Astrocyte (in vitro differentiated cells and primary cell): ENCODE results near the gene MEIKIN. TPM values are rescaled to one million over a fixed set of nuclear protein-coding genes. Genes with fewer than 3 reads are reported as not detected.

Experiments
- DNase-seq: peaks from one replicate; pipeline ENCODE4 v3.0.0-alpha.2; 2010; ENCODE audit warnings: low read depth
- FAIRE-seq: peaks from 2 replicates; lab custom pipeline; 2011; peaks lifted over from hg19 to GRCh38; lab: Jason Lieb, UNC
- H2AFZ ChIP-seq: 2 replicates; pipeline ENCODE4 v1.6.0; 2012; ENCODE audit warnings: low read depth, low read length, inconsistent platforms
- H3K27ac ChIP-seq: 2 replicates; pipeline ENCODE4 v1.5.1; 2011; ENCODE audit warnings: low read depth, low read length, inconsistent platforms
- H3K27me3 ChIP-seq: 2 replicates; pipeline ENCODE4 v1.6.0; 2011; ENCODE audit warnings: low read length, inconsistent platforms; ENCODE audit not compliant: insufficient read depth
- H3K36me3 ChIP-seq: 2 replicates; pipeline ENCODE4 v1.5.1; 2011; ENCODE audit warnings: low read length, inconsistent platforms; ENCODE audit not compliant: insufficient read depth
- H3K4me1 ChIP-seq: 2 replicates; pipeline ENCODE4 v1.5.1; 2011; ENCODE audit warnings: low read length, inconsistent platforms; ENCODE audit not compliant: insufficient read depth
- H3K4me2 ChIP-seq: 2 replicates; pipeline ENCODE4 v1.6.0; 2012; ENCODE audit warnings: low read length, inconsistent platforms
- H3K4me3 ChIP-seq: 2 replicates; pipeline ENCODE4 v1.5.1; 2011; ENCODE audit warnings: low read depth, mild to moderate bottlenecking, low read length, inconsistent platforms; ENCODE audit not compliant: insufficient read depth
- H3K79me2 ChIP-seq: 2 replicates; pipeline ENCODE4 v1.6.0; 2012; ENCODE audit warnings: mild to moderate bottlenecking, low read length, inconsistent platforms; ENCODE audit not compliant: insufficient read depth
- H3K9ac ChIP-seq: 2 replicates; pipeline ENCODE4 v1.6.0; 2012; ENCODE audit warnings: mild to moderate bottlenecking, low read length, inconsistent platforms
- H3K9me3 ChIP-seq: 2 replicates; pipeline ENCODE4 v1.5.1; 2012; ENCODE audit warnings: low read depth, mild to moderate bottlenecking, low read length, inconsistent platforms; ENCODE audit not compliant: insufficient read depth
- H4K20me1 ChIP-seq: 2 replicates; pipeline ENCODE4 v1.6.0; 2012; ENCODE audit warnings: low read length, inconsistent platforms; ENCODE audit not compliant: insufficient read depth
- H3K27ac Mint-ChIP-seq: one replicate; pipeline ENCODE4 v1.8.0; 2021; ENCODE audit warnings: mild to moderate bottlenecking, mixed read lengths; ENCODE audit not compliant: unreplicated experiment
- H3K27me3 Mint-ChIP-seq: one replicate; pipeline ENCODE4 v1.8.0; 2021; ENCODE audit warnings: low read depth, mixed read lengths; ENCODE audit not compliant: unreplicated experiment
- H3K36me3 Mint-ChIP-seq: one replicate; pipeline ENCODE4 v1.8.0; 2021; ENCODE audit warnings: low read depth, mixed read lengths; ENCODE audit not compliant: unreplicated experiment
- H3K4me1 Mint-ChIP-seq: one replicate; pipeline ENCODE4 v1.8.0; 2021; ENCODE audit warnings: low read depth, mixed read lengths; ENCODE audit not compliant: unreplicated experiment
- H3K4me3 Mint-ChIP-seq: one replicate; pipeline ENCODE4 v1.8.0; 2021; ENCODE audit warnings: mild to moderate bottlenecking, moderate library complexity, mixed read lengths; ENCODE audit not compliant: unreplicated experiment
- H3K9me3 Mint-ChIP-seq: one replicate; pipeline ENCODE4 v1.8.0; 2021; ENCODE audit warnings: mild to moderate bottlenecking, mixed read lengths; ENCODE audit not compliant: unreplicated experiment
- EZH2 ChIP-seq: IDR thresholded peaks from 2 replicates; pipeline ENCODE4 v1.6.1; 2012; ENCODE audit warnings: mild to moderate bottlenecking, low read length, inconsistent platforms; ENCODE audit not compliant: insufficient read depth
- total RNA-seq: library from RNA; stranded (reverse); gene quantifications from 2 replicates; pipeline ENCODE4 v1.2.1, GENCODE V29; 2021
- TF ChIP-seq, protein P1 (sequence below): IDR thresholded peaks from 2 replicates; pipeline ENCODE4 v1.5.1; 2011; ENCODE audit warnings: low read depth, mild to moderate bottlenecking, inconsistent platforms, low read length, moderate library complexity; ENCODE audit not compliant: insufficient read depth

MEIKIN gene
- total RNA-seq, 1 donor from 2014 or later: not detected

DNA sequence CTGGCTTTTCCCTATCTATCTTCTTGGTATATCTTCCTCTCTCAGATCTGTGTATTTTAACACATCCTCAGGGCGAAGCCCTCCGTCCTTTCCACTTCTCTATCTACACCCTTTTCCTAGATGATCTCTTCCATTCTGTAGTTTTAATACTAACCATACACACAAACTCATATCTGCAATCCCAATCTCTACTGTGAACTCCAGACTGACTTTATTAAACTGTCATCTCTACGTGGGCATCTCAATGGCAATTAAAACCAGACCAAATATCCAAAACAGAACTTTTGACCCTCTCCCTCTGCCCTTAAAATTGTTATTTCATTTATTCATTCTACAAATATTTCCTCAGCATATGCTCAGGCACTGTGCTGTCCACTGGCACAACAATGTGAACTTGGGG lies 155.7 kb downstream of the MEIKIN start:
- peaks cover 85% of the 10 kb centered on the region for H4K20me1 ChIP-seq
- H3K36me3 ChIP-seq: peaks cover 2% of the 10 kb centered on the region
- no peak overlapping the region for H3K9ac ChIP-seq
- no peaks in the 10 kb centered on the region for H3K27me3 ChIP-seq
- no peak overlapping the region for H3K4me2 ChIP-seq
- H3K4me1 Mint-ChIP-seq: peaks cover 5% of the 10 kb centered on the region
- H3K36me3 Mint-ChIP-seq: no peaks in the 10 kb centered on the region
- no peaks in the 10 kb centered on the region for H3K4me1 ChIP-seq
- H3K27ac ChIP-seq: no peak overlapping the region
- FAIRE-seq (no peak), DNase-seq (no peak)
- H3K9me3 Mint-ChIP-seq: no peaks in the 10 kb centered on the region
- H3K79me2 ChIP-seq: peaks cover 96% of the 10 kb centered on the region
- no peak overlapping the region for H3K4me3 Mint-ChIP-seq
- H3K4me3 ChIP-seq: no peak overlapping the region
- no peak overlapping the region for H3K27ac Mint-ChIP-seq
- no peak for TF ChIP-seq EZH2
- TF ChIP-seq, protein P1, sequence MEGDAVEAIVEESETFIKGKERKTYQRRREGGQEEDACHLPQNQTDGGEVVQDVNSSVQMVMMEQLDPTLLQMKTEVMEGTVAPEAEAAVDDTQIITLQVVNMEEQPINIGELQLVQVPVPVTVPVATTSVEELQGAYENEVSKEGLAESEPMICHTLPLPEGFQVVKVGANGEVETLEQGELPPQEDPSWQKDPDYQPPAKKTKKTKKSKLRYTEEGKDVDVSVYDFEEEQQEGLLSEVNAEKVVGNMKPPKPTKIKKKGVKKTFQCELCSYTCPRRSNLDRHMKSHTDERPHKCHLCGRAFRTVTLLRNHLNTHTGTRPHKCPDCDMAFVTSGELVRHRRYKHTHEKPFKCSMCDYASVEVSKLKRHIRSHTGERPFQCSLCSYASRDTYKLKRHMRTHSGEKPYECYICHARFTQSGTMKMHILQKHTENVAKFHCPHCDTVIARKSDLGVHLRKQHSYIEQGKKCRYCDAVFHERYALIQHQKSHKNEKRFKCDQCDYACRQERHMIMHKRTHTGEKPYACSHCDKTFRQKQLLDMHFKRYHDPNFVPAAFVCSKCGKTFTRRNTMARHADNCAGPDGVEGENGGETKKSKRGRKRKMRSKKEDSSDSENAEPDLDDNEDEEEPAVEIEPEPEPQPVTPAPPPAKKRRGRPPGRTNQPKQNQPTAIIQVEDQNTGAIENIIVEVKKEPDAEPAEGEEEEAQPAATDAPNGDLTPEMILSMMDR: no peak
- no peaks in the 10 kb centered on the region for H3K9me3 ChIP-seq
- no peak overlapping the region for H2AFZ ChIP-seq
- H3K27me3 Mint-ChIP-seq: no peaks in the 10 kb centered on the region

DNA sequence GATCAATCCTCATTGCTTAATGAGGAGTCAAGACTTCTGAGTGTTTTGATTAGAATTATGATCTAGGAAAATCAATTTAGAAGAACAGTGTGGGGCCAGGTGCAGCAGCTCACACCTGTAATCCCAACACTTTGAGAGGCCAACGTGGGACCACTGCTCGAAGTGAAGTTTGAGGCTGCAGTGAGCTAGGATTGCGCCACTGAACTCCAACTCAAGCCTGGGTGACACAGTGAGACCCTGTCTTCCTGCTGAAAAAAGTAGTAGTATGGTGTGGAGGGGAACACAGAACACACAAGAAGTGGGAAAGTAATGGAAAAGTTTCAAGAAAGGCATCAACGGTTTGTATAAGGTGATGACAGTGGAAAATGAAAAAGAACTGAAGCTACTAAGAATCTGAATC lies 157.7 kb downstream of the MEIKIN start:
- H3K9ac ChIP-seq: no peak overlapping the region
- H3K36me3 ChIP-seq: peaks cover 2% of the 10 kb centered on the region
- H3K27me3 ChIP-seq: no peaks in the 10 kb centered on the region
- H3K4me1 Mint-ChIP-seq: peaks cover 3% of the 10 kb centered on the region
- no peaks in the 10 kb centered on the region for H3K4me1 ChIP-seq
- no peak overlapping the region for H3K4me2 ChIP-seq
- H3K27me3 Mint-ChIP-seq: no peaks in the 10 kb centered on the region
- H3K79me2 ChIP-seq: peaks cover 96% of the 10 kb centered on the region
- H2AFZ ChIP-seq: no peak overlapping the region
- H3K4me3 Mint-ChIP-seq: no peak overlapping the region
- no peak overlapping the region for H3K4me3 ChIP-seq
- TF ChIP-seq, protein P1: no peak
- no peak for TF ChIP-seq EZH2
- H3K9me3 ChIP-seq: no peaks in the 10 kb centered on the region
- FAIRE-seq: no peak
- no peaks in the 10 kb centered on the region for H3K9me3 Mint-ChIP-seq
- peaks cover 86% of the 10 kb centered on the region for H4K20me1 ChIP-seq
- no peak for DNase-seq
- H3K36me3 Mint-ChIP-seq: peaks cover 4% of the 10 kb centered on the region
- no peak overlapping the region for H3K27ac Mint-ChIP-seq
- no peak overlapping the region for H3K27ac ChIP-seq

DNA sequence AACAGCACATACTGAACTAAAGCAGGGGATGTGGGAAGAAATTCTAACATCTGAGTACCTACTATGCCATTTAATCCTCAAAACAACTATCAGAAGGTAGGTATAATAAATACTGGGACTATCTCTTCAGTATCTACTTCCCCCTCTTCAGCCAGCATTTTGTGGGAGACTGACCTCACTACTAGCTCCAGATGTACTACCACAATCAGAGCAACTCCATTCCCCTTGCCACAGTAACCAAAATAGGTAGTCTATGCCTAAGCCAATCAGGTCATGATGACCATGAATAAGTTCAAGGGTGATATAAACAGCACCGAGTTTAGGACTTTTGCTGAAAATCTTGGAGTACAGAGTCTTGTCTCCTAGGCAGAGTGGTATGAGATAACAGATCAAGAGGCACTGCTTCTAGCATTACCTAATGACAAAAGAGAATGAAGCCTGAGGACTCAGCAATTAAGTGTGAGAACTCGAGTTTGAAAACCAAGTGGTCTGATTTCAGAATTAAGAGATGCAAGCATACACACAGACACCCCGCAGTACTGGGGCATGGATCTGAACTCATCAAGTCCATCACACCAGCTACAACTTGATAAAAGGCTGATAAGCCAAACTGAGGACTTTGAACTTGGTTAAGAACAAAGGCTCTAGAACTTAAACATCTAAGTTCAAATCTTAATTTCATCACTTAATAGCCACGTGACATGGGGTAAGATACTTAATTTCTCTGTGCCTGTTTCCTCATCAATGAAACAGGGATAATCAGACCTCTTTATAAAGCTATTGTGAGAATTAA lies 158.4 kb downstream of the MEIKIN start:
- DNase-seq (no peak), FAIRE-seq (no peak)
- no peaks in the 10 kb centered on the region for H3K9me3 ChIP-seq
- H3K36me3 ChIP-seq: peaks cover 2% of the 10 kb centered on the region
- H2AFZ ChIP-seq: no peak overlapping the region
- Mint-ChIP-seq H3K4me1 (peaks cover 3% of the 10 kb centered on the region), H3K36me3 (peaks cover 4% of the 10 kb centered on the region), H3K9me3 (no peaks in the 10 kb centered on the region), H3K4me3 (no peak overlapping the region), H3K27me3 (no peaks in the 10 kb centered on the region), H3K27ac (no peak overlapping the region)
- H3K4me2 ChIP-seq: no peak overlapping the region
- H4K20me1 ChIP-seq: peaks cover 85% of the 10 kb centered on the region
- H3K4me3 ChIP-seq: no peak overlapping the region
- TF ChIP-seq, protein P1: no peak
- TF ChIP-seq EZH2: no peak
- H3K27ac ChIP-seq: no peak overlapping the region
- H3K79me2 ChIP-seq: peaks cover 96% of the 10 kb centered on the region
- no peaks in the 10 kb centered on the region for H3K4me1 ChIP-seq
- no peaks in the 10 kb centered on the region for H3K27me3 ChIP-seq
- no peak overlapping the region for H3K9ac ChIP-seq
